Measurements from ENCODE around the gene KEL. TPM values are rescaled to one million over a fixed set of nuclear protein-coding genes. Genes with fewer than 3 reads are reported as not detected.

The KEL gene, protein sequence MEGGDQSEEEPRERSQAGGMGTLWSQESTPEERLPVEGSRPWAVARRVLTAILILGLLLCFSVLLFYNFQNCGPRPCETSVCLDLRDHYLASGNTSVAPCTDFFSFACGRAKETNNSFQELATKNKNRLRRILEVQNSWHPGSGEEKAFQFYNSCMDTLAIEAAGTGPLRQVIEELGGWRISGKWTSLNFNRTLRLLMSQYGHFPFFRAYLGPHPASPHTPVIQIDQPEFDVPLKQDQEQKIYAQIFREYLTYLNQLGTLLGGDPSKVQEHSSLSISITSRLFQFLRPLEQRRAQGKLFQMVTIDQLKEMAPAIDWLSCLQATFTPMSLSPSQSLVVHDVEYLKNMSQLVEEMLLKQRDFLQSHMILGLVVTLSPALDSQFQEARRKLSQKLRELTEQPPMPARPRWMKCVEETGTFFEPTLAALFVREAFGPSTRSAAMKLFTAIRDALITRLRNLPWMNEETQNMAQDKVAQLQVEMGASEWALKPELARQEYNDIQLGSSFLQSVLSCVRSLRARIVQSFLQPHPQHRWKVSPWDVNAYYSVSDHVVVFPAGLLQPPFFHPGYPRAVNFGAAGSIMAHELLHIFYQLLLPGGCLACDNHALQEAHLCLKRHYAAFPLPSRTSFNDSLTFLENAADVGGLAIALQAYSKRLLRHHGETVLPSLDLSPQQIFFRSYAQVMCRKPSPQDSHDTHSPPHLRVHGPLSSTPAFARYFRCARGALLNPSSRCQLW
- total RNA-seq = under 1 TPM in 2 of 4 donors, not detected in 2; 0.51 to 0.88 TPM

DNA sequence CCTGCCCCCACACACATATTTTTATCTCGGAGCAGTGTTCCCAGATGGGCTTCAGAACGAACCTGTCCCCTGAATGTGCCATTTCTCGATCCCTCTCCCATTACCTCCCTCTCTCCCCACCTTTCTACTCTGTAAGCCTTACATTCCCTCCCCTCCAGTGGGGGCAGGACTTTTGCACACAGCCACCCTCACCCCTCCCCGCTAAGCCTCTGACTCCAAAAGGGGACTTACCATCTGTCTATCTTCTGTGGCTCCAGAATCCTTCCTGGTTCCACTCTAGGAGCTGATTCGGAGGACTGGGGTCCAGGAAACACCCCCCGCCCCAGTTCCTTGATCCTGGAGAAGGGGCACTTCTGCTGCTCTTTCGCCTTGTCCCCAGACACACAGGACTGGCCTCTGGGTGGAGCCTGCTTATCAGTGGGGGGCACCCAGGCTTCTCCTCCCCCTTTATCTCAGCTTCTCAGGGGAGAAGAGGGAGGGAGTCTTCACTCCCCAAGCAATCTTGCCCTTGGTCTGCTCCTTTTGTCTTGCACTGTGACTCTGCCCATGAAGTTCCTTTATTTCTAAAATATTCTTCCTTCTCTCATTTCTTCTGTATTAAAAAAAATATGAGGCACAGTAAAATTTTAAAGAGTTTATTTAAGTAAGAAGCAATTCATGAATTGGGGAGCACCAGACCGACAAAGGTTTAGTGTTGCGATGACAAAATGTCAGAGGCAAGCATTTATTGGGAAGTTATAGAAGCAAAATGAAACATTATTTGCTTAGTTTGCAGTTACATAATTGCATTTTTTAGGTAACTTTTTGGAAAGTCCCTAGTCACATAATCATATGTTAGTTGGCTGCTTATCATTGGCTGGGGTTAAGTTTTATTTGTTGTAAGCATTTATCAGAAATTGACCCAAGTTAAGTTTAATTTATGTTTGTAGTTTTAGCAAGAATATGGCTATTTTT, at the start of gene KEL:
Gene KEL (minus strand): TSS at position 391 of the 954 bp plus-strand sequence. CDS start 157 bp downstream, at position 234.
- TF ChIP-seq, protein P1, sequence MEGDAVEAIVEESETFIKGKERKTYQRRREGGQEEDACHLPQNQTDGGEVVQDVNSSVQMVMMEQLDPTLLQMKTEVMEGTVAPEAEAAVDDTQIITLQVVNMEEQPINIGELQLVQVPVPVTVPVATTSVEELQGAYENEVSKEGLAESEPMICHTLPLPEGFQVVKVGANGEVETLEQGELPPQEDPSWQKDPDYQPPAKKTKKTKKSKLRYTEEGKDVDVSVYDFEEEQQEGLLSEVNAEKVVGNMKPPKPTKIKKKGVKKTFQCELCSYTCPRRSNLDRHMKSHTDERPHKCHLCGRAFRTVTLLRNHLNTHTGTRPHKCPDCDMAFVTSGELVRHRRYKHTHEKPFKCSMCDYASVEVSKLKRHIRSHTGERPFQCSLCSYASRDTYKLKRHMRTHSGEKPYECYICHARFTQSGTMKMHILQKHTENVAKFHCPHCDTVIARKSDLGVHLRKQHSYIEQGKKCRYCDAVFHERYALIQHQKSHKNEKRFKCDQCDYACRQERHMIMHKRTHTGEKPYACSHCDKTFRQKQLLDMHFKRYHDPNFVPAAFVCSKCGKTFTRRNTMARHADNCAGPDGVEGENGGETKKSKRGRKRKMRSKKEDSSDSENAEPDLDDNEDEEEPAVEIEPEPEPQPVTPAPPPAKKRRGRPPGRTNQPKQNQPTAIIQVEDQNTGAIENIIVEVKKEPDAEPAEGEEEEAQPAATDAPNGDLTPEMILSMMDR (IDR thresholded peaks at IDR 0.05; ENCODE audit: low read depth) = no peak

GRCh38 chr7:143008007-143008901, 46.1 kb upstream of the KEL start:
- TF ChIP-seq, protein P1 (IDR thresholded peaks at IDR 0.05; ENCODE audit: low read depth) = no peak

DNA sequence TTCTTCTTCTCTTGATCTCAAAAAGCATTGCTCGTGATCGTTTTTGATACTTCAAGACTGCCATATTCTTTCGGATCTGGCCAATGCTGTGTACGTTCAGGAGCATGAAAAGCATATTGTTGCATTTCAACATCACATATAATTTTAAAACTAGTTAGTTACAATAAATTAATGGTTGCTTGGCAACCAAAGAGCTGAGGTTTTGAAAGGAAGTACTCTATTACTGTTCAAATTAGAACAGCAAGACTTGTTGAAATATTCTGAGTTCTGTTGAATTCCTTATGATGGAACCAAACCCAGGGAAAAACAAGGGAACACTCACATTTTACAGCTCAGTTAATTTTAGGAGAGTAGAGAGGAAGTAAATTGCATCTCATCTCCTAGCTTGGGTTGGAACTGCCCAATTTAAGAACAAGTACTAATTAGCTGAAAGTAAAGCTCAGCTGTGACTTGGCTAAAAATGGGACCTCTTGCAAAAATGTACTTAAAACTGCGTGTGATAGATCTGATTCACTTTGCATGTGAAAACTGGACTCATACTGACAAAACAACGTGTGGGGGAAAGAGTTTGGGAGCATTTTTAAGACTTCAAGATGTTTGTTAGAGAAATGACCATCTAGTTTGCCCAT, 43.6 kb upstream of the KEL start:
- TF ChIP-seq, protein P1 (IDR thresholded peaks at IDR 0.05; ENCODE audit: low read depth) = no peak

GRCh38 chr7:143003393-143004051, 41.4 kb upstream of the KEL start:
- TF ChIP-seq, protein P1 (IDR thresholded peaks at IDR 0.05; ENCODE audit: low read depth) = no peak

DNA sequence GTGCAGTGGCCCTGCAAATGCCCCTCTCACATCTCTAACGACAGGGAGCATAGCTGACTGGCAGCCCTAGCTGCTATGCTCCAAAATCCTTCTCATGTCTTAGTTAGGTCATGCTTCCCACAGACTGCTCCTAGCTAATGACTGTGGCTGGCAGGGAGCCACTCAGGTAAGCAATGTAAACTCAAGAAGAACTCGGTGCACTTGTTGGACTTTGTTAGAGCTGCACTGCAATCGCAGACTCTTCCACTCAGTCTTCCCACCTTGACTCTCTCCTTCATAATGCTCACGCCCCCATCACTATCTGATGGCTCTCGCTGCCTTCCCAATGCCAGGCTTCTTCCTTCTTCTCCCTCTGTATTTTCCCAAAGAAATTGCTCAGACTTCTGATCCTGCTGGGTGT, 40.7 kb upstream of the KEL start:
- TF ChIP-seq, protein P1 (IDR thresholded peaks at IDR 0.05; ENCODE audit: low read depth) = no peak

DNA sequence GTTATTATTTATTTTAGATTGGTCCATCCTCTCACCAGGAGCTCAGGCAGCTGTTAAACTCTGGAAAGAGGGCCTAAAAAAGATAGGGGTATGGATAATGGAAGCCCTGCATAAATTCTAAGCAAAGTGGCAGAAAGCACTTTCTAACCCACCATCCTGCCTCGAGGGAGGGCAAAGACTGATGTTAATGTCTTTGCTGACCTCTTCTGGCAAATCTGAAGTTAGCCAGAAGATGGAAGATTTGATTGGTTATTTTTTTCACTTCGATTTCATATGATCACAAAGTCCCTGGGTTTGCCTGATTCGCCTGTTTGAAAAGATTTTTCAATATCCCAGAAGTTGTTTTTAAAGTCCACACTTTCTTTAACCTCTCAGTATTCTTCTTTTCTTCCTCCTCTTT, 39.9 kb upstream of the KEL start:
- TF ChIP-seq, protein P1 (IDR thresholded peaks at IDR 0.05; ENCODE audit: low read depth) = no peak

Measured in subcutaneous adipose tissue (tissue), 4 donors.